ENCODE data around the gene MPND. TPM values are rescaled to one million over a fixed set of nuclear protein-coding genes. Genes with fewer than 3 reads are reported as not detected.

Gene MPND
- total and polyA plus RNA-seq, 2 of the 13 experiments (the other 11 are each of a cell fraction or from before 2014, with no cell fraction given): 10.8 to 15.8 TPM

DNA sequence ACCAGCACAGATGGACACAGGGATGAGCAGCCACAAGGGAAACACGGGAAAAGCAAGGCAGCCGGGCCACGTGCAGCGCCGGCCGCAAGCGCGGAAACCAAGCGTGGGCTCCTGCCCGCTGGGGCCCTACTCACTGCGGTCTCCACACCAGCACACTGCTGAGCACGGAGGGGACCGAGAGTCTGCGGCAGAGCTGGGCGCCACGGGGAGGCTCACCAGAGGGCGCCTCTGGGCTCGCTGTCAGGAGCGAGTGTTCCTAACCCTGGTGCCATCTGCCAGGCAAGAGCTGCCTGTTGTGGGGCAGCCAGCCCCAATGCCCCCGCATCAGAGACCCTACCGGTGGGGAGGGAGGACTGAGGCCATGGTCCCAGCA lies 26.5 kb downstream of the MPND start (continued):
- TF ChIP-seq ZBTB14 (CRISPR knock-in tag; IDR thresholded peaks at IDR 0.05) (0 out of 2 replicates have a peak, but pooled peaks have one; percentile 33), NFKB2 (CRISPR knock-in tag; IDR thresholded peaks at IDR 0.05; ENCODE audit: borderline replicate concordance) (no peak), ZNF570 (CRISPR knock-in tag; IDR thresholded peaks at IDR 0.05; ENCODE audit: borderline replicate concordance) (no peak), NFIC (IDR thresholded peaks at IDR 0.05; ENCODE audit: low read length) (no peak), ZNF740 (CRISPR knock-in tag; IDR thresholded peaks at IDR 0.05) (no peak), BHLHE40 (IDR thresholded peaks at IDR 0.05; ENCODE audit: low read length) (no peak), ZNF75D (CRISPR knock-in tag; IDR thresholded peaks at IDR 0.05; ENCODE audit: borderline replicate concordance) (no peak), ZFP36L2 (CRISPR knock-in tag; IDR thresholded peaks at IDR 0.05) (no peak), GFI1 (CRISPR knock-in tag; IDR thresholded peaks at IDR 0.05; ENCODE audit: borderline replicate concordance) (no peak), SP1 (IDR thresholded peaks at IDR 0.05) (no peak), SP1 (CRISPR knock-in tag; IDR thresholded peaks at IDR 0.05) (no peak), PAXIP1 (CRISPR knock-in tag; conservative IDR thresholded peaks at IDR 0.05) (no peak)

Measured in HepG2 (cell line).